ENCODE measurements around the gene CDK18.

GRCh38 chr1:205568135-205568468 is 63.6 kb downstream of the CDK18 start:
- no peak for TF ChIP-seq POLR2AphosphoS5 (IDR thresholded peaks at IDR 0.05; ENCODE audit: borderline replicate concordance, low read depth, low read length)
- no peak for TF ChIP-seq EZH2 (IDR thresholded peaks at IDR 0.05)
